ENCODE measurements around the gene AGXT2.

DNA sequence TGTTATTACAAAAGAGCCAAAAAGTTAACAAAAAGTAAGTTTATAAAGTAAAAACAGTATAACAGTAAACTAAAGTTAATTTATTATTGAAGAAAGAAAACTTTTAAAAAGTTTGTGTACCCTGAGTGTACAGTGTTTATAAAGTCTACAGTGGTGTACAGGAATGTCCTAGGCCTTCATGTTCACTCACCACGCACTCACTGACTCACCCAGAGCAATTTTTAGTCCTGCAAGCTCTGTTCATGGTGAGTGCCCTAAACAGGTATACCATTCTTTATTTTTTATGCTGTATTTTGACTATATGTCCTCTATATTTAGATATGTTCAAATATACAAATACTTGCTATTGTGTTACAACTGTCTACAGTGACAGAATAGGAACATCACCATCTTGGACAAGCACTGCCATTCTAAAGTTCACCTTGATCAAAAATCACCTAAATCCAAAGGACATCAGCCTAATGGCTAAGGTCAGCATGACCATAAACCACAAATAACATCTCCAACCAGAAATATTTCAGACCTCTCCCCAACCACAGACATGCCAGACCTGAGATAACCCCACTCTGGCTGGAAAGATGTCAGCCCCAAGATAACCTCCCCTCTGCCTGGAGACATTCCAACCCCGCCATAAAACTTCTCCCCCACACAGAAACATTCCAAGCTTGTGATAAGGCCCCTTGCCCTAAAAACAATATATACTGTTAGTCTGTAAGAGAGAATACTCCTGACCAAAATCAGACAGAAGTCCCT, 56.1 kb downstream of the AGXT2 start:
- TF ChIP-seq, protein P1, sequence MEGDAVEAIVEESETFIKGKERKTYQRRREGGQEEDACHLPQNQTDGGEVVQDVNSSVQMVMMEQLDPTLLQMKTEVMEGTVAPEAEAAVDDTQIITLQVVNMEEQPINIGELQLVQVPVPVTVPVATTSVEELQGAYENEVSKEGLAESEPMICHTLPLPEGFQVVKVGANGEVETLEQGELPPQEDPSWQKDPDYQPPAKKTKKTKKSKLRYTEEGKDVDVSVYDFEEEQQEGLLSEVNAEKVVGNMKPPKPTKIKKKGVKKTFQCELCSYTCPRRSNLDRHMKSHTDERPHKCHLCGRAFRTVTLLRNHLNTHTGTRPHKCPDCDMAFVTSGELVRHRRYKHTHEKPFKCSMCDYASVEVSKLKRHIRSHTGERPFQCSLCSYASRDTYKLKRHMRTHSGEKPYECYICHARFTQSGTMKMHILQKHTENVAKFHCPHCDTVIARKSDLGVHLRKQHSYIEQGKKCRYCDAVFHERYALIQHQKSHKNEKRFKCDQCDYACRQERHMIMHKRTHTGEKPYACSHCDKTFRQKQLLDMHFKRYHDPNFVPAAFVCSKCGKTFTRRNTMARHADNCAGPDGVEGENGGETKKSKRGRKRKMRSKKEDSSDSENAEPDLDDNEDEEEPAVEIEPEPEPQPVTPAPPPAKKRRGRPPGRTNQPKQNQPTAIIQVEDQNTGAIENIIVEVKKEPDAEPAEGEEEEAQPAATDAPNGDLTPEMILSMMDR (IDR thresholded peaks at IDR 0.05) = no peak
- TF ChIP-seq EP300 (IDR thresholded peaks at IDR 0.05) = no peak
- no peak for TF ChIP-seq POLR2A (IDR thresholded peaks at IDR 0.05)
- no peak for TF ChIP-seq POLR2AphosphoS5 (IDR thresholded peaks at IDR 0.05)
